Measurements from ENCODE around the gene ASTN1. TPM values are rescaled to one million over a fixed set of nuclear protein-coding genes. Genes with fewer than 3 reads are reported as not detected.
A peak's percentile ranks its signal among the peaks of the same experiment; 100 is the strongest.

Gene ASTN1
- polyA plus RNA-seq, 3 donors = 1.6 to 2.0 (median 1.8) TPM

DNA sequence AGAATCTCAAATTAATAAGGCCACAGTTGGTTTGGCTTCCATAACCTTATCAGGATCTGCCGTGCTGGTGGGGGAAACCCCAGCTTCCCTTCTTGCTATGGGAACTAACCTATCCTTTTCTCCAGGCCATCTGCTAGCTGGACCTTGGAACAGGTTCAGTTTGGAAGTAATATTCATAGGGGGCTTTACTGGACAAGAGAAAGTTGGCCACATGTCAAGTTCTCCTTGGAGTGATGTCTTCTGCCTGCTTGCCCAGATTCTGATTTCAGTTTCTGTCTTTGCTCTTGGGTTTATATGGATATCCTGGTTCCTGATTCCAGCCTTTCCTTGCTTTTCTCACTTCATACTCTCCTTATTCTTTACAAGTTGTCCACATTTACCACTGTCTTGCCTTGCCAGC is 279.6 kb downstream of the ASTN1 start:
- DNase-seq (ENCODE audit: low read depth in 3 of 3, low spot score in 2 of 3) = no peak

DNA sequence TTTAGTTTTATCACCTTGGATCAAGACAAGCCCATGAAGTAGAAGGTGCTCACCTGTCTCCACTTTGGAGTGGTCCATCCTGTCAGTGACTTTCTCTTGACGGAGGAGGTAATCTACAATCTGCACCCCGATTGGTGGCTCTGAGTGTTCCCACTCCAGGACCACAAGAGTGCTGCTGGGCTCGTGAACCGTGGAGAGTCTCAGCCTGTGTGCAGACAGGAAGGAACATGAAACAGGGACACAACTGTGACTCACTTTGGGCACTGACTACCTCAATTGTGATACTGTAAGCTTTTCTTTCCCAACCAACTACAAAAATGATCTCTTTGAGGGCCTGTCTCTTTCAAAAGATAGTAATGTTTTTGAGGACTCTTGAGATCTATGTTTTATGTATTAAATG is 280.2 kb downstream of the ASTN1 start:
- no peak for DNase-seq (ENCODE audit: low read depth in 3 of 3, low spot score in 2 of 3)

GRCh38 chr1:176880955-176881595 is 283.4 kb downstream of the ASTN1 start:
- peak; percentile 54 to 65 (median 65) for DNase-seq (ENCODE audit: low read depth in 3 of 3, low spot score in 2 of 3)

DNA sequence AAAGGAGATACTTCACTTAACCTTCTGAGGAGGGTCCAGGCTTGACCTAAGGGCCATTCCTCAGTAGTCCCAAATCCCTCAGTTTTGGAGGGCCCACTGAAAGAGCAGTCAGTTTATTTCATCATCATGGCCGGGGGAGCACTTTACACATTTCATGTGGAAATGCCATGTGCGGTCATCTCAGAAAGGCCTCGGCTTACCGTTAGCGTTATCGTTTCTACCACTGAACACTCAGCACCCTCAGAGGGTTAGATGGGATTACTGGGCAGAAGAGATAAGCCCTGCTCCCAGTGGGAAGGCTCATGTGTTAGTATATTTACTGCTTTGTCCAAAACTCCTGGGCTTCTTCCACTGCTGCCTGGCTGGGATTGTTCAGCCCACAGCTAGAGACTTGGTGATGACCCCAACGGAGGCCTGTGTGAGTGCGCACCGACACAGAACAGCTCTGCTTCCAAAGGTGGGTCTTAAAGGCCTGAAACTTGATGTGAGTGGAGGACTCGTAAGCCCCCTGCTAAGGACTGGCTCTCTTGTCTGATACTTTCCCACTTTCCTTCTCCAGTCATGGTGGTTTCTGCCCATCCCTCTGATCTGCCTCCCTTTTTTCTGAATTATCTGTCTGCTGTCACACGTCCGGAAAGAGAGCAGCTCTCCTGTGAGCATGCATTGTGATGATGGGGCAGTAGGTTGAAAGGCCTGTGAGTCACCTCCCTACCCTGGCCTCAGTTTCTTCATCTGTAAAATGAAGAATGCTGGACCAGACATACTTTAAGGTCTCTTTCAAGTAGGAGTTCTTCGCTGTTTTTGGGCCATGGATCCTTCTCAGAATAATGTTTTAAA is 284.5 kb downstream of the ASTN1 start:
- DNase-seq (ENCODE audit: low read depth in 3 of 3, low spot score in 2 of 3) = no peak

DNA sequence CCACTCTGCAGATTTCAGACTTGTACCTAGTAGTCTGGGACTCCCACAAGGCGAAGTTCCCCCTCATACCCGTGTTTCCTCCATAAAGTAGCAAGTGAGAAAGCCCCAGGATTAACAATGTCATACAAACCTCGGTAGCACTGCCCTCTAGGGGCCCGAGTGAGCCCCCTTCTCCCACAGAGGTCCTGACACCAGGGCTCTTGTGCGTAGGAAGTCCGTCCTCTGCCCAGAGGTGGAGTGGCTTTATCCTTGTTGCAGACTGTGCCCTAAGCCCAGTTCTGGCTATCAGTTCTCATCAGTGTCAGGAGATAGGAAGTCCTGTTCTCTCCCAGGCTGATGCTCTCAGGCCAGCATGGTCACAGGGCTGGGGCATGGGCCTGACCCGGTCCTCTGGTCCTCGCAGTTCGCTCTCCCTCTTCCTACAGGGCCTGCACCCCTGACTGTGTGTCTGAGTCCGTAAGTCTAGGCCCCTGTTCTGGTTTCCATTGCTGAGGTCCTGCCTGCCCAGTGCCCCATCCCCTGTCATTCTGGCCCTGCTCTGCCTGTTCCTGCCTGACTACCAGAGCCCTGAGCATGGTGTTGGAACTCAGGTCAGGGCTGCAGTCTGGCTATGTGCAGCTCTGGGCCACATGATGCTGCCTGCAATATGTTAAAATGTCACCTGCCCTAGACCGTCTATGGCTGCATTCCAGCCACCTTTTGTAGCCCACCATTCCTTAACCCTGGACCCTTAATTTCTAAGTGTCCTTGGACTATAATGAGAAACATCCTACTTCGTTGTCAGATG is 285.6 kb downstream of the ASTN1 start:
- no peak for DNase-seq (ENCODE audit: low read depth in 3 of 3, low spot score in 2 of 3)

- no peak for DNase-seq (ENCODE audit: low read depth in 3 of 3, low spot score in 2 of 3)
These were observed 287.0 kb downstream of the ASTN1 start for GRCh38 chr1:176877557-176877956.

DNA sequence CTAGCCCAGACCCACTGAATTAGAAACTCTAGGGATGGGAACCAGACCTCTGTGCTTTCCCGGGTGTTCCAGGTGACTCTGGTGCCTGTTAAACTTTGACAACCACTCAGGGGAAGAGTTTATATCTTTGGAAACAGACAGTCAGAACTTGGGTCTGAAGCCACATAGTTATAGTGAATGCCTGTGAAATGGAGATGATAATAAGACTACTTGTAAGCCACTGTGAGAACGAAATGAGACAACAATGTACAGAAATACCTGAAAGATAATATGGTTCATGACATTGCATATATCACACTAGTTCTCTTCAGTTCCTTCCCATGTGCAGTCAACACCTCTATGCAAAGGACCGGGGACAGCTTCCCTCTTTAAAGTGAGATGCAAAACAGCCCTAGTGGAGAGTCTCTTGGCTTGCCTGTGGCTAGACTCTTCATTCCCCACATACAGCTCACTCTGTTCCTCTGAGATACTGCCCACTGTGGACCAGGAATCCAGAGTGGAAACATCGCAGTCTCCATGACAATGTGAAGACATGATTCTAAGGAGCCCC is 287.5 kb downstream of the ASTN1 start:
- DNase-seq (ENCODE audit: low read depth in 3 of 3, low spot score in 2 of 3) = no peak

GRCh38 chr1:176869577-176869976 is 294.9 kb downstream of the ASTN1 start:
- DNase-seq (ENCODE audit: low read depth in 3 of 3, low spot score in 2 of 3) = no peak

DNA sequence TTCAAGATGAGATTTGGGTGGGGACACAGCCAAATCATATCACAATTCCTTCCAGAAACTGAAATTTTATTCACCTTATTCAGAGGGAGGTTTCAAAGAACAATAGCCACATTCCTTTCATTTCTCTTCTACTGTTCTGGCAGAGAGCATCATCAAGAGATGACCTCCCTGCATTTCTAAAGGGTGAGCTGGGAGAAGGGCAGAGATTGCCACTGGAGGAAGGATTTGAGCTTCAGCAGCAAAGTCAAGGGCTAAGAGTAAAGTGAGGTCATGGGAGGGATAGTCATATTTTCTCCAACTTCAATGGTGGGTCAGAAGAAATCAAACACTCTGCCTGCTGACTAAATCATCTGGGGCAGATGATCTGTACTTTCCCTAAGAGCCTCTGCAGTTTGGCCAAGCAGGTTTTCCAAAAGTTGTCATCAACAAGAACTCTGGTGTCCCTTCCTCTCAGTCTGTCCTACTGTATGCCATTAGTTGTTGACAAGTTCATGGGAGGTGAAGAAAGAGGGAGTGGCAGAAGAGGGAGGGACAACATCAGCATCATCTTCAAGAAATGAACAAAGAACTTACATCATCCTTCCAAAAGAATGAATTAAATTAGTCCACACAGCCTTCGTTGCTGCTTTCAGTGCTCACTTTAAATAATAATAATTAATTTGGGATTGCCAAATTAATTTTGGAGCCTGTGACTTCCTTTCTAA is 298.3 kb downstream of the ASTN1 start:
- DNase-seq (ENCODE audit: low read depth in 3 of 3, low spot score in 2 of 3) = no peak

DNA sequence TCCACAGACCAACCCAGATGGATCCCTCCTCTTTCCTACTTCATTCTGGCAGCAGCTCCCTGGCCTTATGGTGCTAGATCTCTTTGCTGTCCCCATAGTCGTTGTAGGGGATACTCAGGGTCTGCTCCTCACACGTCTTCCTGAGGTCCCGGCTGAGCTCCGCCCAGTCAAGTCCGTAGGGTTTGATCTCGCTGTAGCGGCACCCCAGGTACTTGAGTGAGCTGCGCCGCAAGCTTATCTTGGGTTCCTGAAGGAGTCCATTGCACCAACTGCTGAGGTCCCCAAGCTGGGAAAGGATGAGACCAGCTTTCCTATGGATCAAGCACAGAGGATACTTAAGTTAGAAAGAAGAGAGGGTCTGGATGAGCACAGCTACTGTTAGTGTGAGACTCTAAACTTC is 300.3 kb downstream of the ASTN1 start:
- DNase-seq (ENCODE audit: low read depth in 3 of 3, low spot score in 2 of 3) = no peak

- DNase-seq (ENCODE audit: low read depth in 3 of 3, low spot score in 2 of 3) = no peak
These were observed 300.9 kb downstream of the ASTN1 start for GRCh38 chr1:176863613-176864012.

- no peak for DNase-seq (ENCODE audit: low read depth in 3 of 3, low spot score in 2 of 3)
These were observed 306.0 kb downstream of the ASTN1 start for GRCh38 chr1:176858433-176858916.

DNA sequence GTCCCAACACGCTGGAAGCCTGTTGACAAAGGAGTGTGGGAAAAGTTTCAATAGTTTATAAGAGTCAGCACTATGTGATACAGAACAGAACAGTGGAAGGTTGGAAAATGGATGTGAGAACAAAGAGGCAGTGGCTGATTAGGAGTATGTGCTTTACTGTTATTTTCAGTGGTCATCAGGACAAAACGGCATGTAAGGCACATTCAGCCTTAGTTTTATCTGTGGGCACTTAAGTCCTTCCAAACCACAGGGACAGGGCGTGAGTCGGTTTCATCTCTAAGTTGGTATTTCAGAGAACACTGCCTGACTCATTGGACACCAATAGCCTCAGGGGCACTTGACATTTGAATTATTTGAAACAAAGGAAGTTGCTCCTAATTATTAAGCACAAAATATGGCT is 306.9 kb downstream of the ASTN1 start:
- no peak for DNase-seq (ENCODE audit: low read depth in 3 of 3, low spot score in 2 of 3)

GRCh38 chr1:176854758-176855745 is 309.5 kb downstream of the ASTN1 start:
- DNase-seq (ENCODE audit: low read depth in 3 of 3, low spot score in 2 of 3) = no peak

DNA sequence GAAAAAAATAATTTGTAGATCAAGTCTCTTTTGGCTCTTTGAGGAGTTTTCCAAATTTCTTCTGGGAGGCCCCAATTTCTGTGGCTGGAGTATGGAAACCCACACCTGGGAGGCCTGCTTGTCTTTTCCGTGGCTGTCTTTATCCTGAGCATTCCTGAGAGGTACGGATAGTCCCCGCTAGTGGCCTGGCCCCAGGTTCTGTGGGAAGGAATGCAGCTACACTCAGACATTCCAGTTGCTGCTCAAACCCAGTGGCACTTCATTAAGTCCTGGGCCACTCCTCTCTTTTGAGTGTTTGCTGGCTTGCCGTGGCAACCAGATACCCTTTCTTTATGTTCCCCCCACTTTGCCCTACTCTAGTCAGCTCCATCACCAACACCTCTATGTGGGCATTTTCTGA is 310.4 kb downstream of the ASTN1 start:
- DNase-seq (ENCODE audit: low read depth in 3 of 3, low spot score in 2 of 3) = no peak

GRCh38 chr1:176853503-176853902 is 311.0 kb downstream of the ASTN1 start:
- no peak for DNase-seq (ENCODE audit: low read depth in 3 of 3, low spot score in 2 of 3)

DNA sequence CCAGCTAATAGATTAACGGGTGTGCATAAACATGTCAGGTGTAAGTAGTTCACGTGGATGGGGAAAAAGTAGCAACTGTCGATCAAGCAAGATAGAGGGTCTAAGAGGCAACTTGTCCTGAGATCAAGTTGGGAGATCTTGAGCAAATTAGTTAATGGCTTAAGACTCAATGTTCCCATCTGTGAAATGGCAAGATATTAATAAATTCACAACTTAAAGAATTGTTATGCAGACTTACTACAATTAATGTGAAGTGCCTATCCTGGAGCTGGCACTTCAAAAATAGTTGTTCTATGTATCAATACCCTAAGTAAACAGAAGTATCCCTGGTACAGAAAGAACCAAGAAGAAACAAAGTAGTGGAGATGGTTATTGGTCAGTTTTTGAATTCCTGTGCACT is 312.4 kb downstream of the ASTN1 start:
- DNase-seq (ENCODE audit: low read depth in 3 of 3, low spot score in 2 of 3) = no peak

DNA sequence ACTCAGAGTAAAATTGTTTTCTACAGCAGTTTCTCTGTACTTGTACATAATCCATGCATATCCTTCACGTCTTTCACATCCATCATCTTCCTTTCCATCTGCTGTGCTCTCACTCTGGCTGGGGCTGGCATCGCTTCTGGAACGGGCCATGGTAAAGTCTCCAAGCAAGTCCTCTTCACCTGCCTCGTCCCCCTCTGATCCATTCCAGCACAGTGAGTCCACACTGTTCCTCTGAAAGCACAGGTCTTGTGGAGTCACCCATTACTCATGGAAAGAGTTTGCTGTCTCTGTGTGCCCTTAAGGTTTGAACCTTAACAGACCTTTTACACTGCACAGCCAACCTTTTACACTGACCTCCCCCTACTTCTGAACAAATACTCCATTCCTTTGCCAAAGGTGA is 313.6 kb downstream of the ASTN1 start:
- no peak for DNase-seq (ENCODE audit: low read depth in 3 of 3, low spot score in 2 of 3)

DNA sequence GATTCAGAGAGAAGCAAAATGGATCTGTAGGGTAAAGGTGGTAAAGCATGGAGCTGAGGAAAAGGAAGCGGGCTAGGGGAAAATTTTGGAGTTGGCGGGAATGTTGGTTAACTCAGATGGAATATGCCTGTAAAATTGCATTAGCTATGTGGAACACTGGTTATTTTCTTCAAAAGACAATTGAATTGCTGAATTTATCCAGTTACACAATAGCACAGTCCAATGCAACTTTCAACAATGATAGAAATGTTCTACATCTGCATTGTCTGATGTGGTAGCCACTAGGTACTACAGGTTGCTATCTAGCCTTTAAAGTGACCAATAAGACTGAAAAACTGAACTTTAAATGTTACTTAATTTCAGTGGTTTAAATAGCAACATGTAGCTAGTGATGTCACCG is 315.2 kb downstream of the ASTN1 start:
- DNase-seq (ENCODE audit: low read depth in 3 of 3, low spot score in 2 of 3) = no peak
